ENCODE measurements around the gene LRSAM1.
A peak's percentile ranks its signal among the peaks of the same experiment; 100 is the strongest.

The LRSAM1 gene

GRCh38 chr9:127418037-127418471, 33.3 kb upstream of the LRSAM1 start:
- H2AFZ ChIP-seq (ENCODE audit: low read depth, low read length): no peak overlapping the region

GRCh38 chr9:127419348-127419747, 32.0 kb upstream of the LRSAM1 start:
- Histone ChIP-seq H3K36me3 (ENCODE audit: insufficient read depth, low read length) (peaks cover 4% of the 10 kb centered on the region), H2AFZ (ENCODE audit: low read depth, low read length) (no peak overlapping the region), H3K9me3 (ENCODE audit: low read length) (no peaks in the 10 kb centered on the region), H3K27me3 (ENCODE audit: insufficient read depth, low read length) (no peaks in the 10 kb centered on the region), H3K4me3 (ENCODE audit: low read length) (no peak overlapping the region), H3K4me1 (ENCODE audit: insufficient read depth, low read length) (peaks cover 12% of the 10 kb centered on the region)

More at GRCh38 chr9:127418037-127418471, 33.3 kb upstream of the LRSAM1 start:
- Histone ChIP-seq H3K27me3 (ENCODE audit: insufficient read depth, low read length) (no peaks in the 10 kb centered on the region), H3K4me3 (ENCODE audit: low read length) (no peak overlapping the region), H3K4me1 (ENCODE audit: insufficient read depth, low read length) (peaks cover 10% of the 10 kb centered on the region), H3K36me3 (ENCODE audit: insufficient read depth, low read length) (peaks cover 7% of the 10 kb centered on the region), H3K9me3 (ENCODE audit: low read length) (no peaks in the 10 kb centered on the region)

- H3K4me1 ChIP-seq (ENCODE audit: insufficient read depth, low read length): peaks cover 23% of the 10 kb centered on the region
- H3K36me3 ChIP-seq (ENCODE audit: insufficient read depth, low read length): peaks cover 4% of the 10 kb centered on the region
- H2AFZ ChIP-seq (ENCODE audit: low read depth, low read length): no peak overlapping the region
- no peaks in the 10 kb centered on the region for H3K9me3 ChIP-seq (ENCODE audit: low read length)
- no peaks in the 10 kb centered on the region for H3K27me3 ChIP-seq (ENCODE audit: insufficient read depth, low read length)
- H3K4me3 ChIP-seq (ENCODE audit: low read length): no peak overlapping the region
These were observed 30.3 kb upstream of the LRSAM1 start for GRCh38 chr9:127421057-127421456.

GRCh38 chr9:127422133-127422782, 29.1 kb upstream of the LRSAM1 start:
- peaks cover 24% of the 10 kb centered on the region for H3K4me1 ChIP-seq (ENCODE audit: insufficient read depth, low read length)
- H3K27me3 ChIP-seq (ENCODE audit: insufficient read depth, low read length): no peaks in the 10 kb centered on the region

GRCh38 chr9:127422787-127423186, 28.5 kb upstream of the LRSAM1 start:
- Histone ChIP-seq H3K4me1 (ENCODE audit: insufficient read depth, low read length) (peaks cover 24% of the 10 kb centered on the region), H3K9me3 (ENCODE audit: low read length) (no peaks in the 10 kb centered on the region), H3K27me3 (ENCODE audit: insufficient read depth, low read length) (no peaks in the 10 kb centered on the region), H3K4me3 (ENCODE audit: low read length) (peak overlapping the region; percentile 83), H3K36me3 (ENCODE audit: insufficient read depth, low read length) (peaks cover 7% of the 10 kb centered on the region), H2AFZ (ENCODE audit: low read depth, low read length) (no peak overlapping the region)

More at GRCh38 chr9:127422133-127422782, 29.1 kb upstream of the LRSAM1 start:
- peak overlapping the region; percentile 83 for H3K4me3 ChIP-seq (ENCODE audit: low read length)
- H2AFZ ChIP-seq (ENCODE audit: low read depth, low read length): no peak overlapping the region
- no peaks in the 10 kb centered on the region for H3K9me3 ChIP-seq (ENCODE audit: low read length)
- H3K36me3 ChIP-seq (ENCODE audit: insufficient read depth, low read length): peaks cover 8% of the 10 kb centered on the region

GRCh38 chr9:127423476-127423933, 27.8 kb upstream of the LRSAM1 start:
- peak overlapping the region; percentile 69 for H2AFZ ChIP-seq (ENCODE audit: low read depth, low read length)
- H3K4me3 ChIP-seq (ENCODE audit: low read length): peak overlapping the region; percentile 83
- peaks cover 9% of the 10 kb centered on the region for H3K36me3 ChIP-seq (ENCODE audit: insufficient read depth, low read length)
- H3K4me1 ChIP-seq (ENCODE audit: insufficient read depth, low read length): peaks cover 24% of the 10 kb centered on the region
- no peaks in the 10 kb centered on the region for H3K9me3 ChIP-seq (ENCODE audit: low read length)
- H3K27me3 ChIP-seq (ENCODE audit: insufficient read depth, low read length): no peaks in the 10 kb centered on the region

- Histone ChIP-seq H3K4me3 (ENCODE audit: low read length) (peak within 1 kb of the TSS; percentile 83), H3K27me3 (ENCODE audit: insufficient read depth, low read length) (no peaks in the 10 kb centered on the region), H2AFZ (ENCODE audit: low read depth, low read length) (peak within 1 kb of the TSS; percentile 69), H3K4me1 (ENCODE audit: insufficient read depth, low read length) (peaks cover 24% of the 10 kb centered on the region), H3K36me3 (ENCODE audit: insufficient read depth, low read length) (peaks cover 14% of the 10 kb centered on the region), H3K9me3 (ENCODE audit: low read length) (no peaks in the 10 kb centered on the region)
These were observed 27.2 kb upstream of the LRSAM1 start, which contains the start of gene ZNF79 for GRCh38 chr9:127423934-127424675. Gene ZNF79, plus strand, starts transcription at chr9:127424382. Its CDS starts 406 bp downstream, at chr9:127424788.

- H3K36me3 ChIP-seq (ENCODE audit: insufficient read depth, low read length): peaks cover 15% of the 10 kb centered on the region
- H2AFZ ChIP-seq (ENCODE audit: low read depth, low read length): peak overlapping the region; percentile 69
- peak overlapping the region; percentile 83 for H3K4me3 ChIP-seq (ENCODE audit: low read length)
- no peaks in the 10 kb centered on the region for H3K9me3 ChIP-seq (ENCODE audit: low read length)
- peaks cover 24% of the 10 kb centered on the region for H3K4me1 ChIP-seq (ENCODE audit: insufficient read depth, low read length)
- H3K27me3 ChIP-seq (ENCODE audit: insufficient read depth, low read length): no peaks in the 10 kb centered on the region
These were observed 26.7 kb upstream of the LRSAM1 start for GRCh38 chr9:127424676-127424999.

- peaks cover 24% of the 10 kb centered on the region for H3K4me1 ChIP-seq (ENCODE audit: insufficient read depth, low read length)
- no peak overlapping the region for H3K4me3 ChIP-seq (ENCODE audit: low read length)
- no peak overlapping the region for H2AFZ ChIP-seq (ENCODE audit: low read depth, low read length)
- no peaks in the 10 kb centered on the region for H3K9me3 ChIP-seq (ENCODE audit: low read length)
- H3K36me3 ChIP-seq (ENCODE audit: insufficient read depth, low read length): peaks cover 26% of the 10 kb centered on the region
- H3K27me3 ChIP-seq (ENCODE audit: insufficient read depth, low read length): no peaks in the 10 kb centered on the region
These were observed 24.6 kb upstream of the LRSAM1 start for GRCh38 chr9:127426756-127427155.

GRCh38 chr9:127428348-127428747, 23.0 kb upstream of the LRSAM1 start:
- no peaks in the 10 kb centered on the region for H3K9me3 ChIP-seq (ENCODE audit: low read length)
- H3K4me3 ChIP-seq (ENCODE audit: low read length): no peak overlapping the region
- no peaks in the 10 kb centered on the region for H3K27me3 ChIP-seq (ENCODE audit: insufficient read depth, low read length)
- H3K36me3 ChIP-seq (ENCODE audit: insufficient read depth, low read length): peaks cover 31% of the 10 kb centered on the region
- H2AFZ ChIP-seq (ENCODE audit: low read depth, low read length): no peak overlapping the region
- peaks cover 12% of the 10 kb centered on the region for H3K4me1 ChIP-seq (ENCODE audit: insufficient read depth, low read length)

- H3K4me1 ChIP-seq (ENCODE audit: insufficient read depth, low read length): peaks cover 6% of the 10 kb centered on the region
- no peak overlapping the region for H2AFZ ChIP-seq (ENCODE audit: low read depth, low read length)
- H3K36me3 ChIP-seq (ENCODE audit: insufficient read depth, low read length): peaks cover 51% of the 10 kb centered on the region
These were observed 20.9 kb upstream of the LRSAM1 start for GRCh38 chr9:127430415-127430814.

GRCh38 chr9:127437497-127438264, 13.6 kb upstream of the LRSAM1 start:
- no peak overlapping the region for H2AFZ ChIP-seq (ENCODE audit: low read depth, low read length)
- peaks cover 1% of the 10 kb centered on the region for H3K9me3 ChIP-seq (ENCODE audit: low read length)
- no peak overlapping the region for H3K4me3 ChIP-seq (ENCODE audit: low read length)
- no peaks in the 10 kb centered on the region for H3K27me3 ChIP-seq (ENCODE audit: insufficient read depth, low read length)
- peaks cover 74% of the 10 kb centered on the region for H3K36me3 ChIP-seq (ENCODE audit: insufficient read depth, low read length)
- no peaks in the 10 kb centered on the region for H3K4me1 ChIP-seq (ENCODE audit: insufficient read depth, low read length)

More at GRCh38 chr9:127430415-127430814, 20.9 kb upstream of the LRSAM1 start:
- Histone ChIP-seq H3K9me3 (ENCODE audit: low read length) (no peaks in the 10 kb centered on the region), H3K27me3 (ENCODE audit: insufficient read depth, low read length) (no peaks in the 10 kb centered on the region), H3K4me3 (ENCODE audit: low read length) (no peak overlapping the region)

- no peak overlapping the region for H3K4me3 ChIP-seq (ENCODE audit: low read length)
- H2AFZ ChIP-seq (ENCODE audit: low read depth, low read length): no peak overlapping the region
- H3K9me3 ChIP-seq (ENCODE audit: low read length): peaks cover 2% of the 10 kb centered on the region
- no peaks in the 10 kb centered on the region for H3K27me3 ChIP-seq (ENCODE audit: insufficient read depth, low read length)
- no peaks in the 10 kb centered on the region for H3K4me1 ChIP-seq (ENCODE audit: insufficient read depth, low read length)
- peaks cover 74% of the 10 kb centered on the region for H3K36me3 ChIP-seq (ENCODE audit: insufficient read depth, low read length)
These were observed 12.9 kb upstream of the LRSAM1 start for GRCh38 chr9:127438394-127438793.
